Neuronal stem cell (in vitro differentiated cells): ENCODE results near the gene GSC2.

ENCODE experiments used
- DNase-seq: peaks from one replicate; pipeline ENCODE4 v3.0.0-alpha.2; 2013; ENCODE audit warnings: low spot score
- H2AFZ ChIP-seq: one replicate; pipeline ENCODE4 v1.6.1; 2013; ENCODE audit warnings: mild to moderate bottlenecking, low read length, inconsistent platforms
- H2AK5ac ChIP-seq: 2 replicates; pipeline ENCODE4 v1.6.1; 2013; ENCODE audit warnings: low read depth, mild to moderate bottlenecking, inconsistent platforms, low read length, moderate library complexity, mixed read lengths
- H2BK120ac ChIP-seq: 2 replicates; pipeline ENCODE4 v1.6.1; 2013; ENCODE audit warnings: low read depth, mild to moderate bottlenecking, inconsistent platforms, low read length, moderate library complexity, mixed read lengths
- H2BK12ac ChIP-seq: one replicate; pipeline ENCODE4 v1.6.1; 2013; ENCODE audit warnings: low read length, inconsistent platforms
- H2BK15ac ChIP-seq: 2 replicates; pipeline ENCODE4 v1.6.1; 2013; ENCODE audit warnings: mild to moderate bottlenecking, low read length, inconsistent platforms, mixed read lengths
- H2BK5ac ChIP-seq: one replicate; pipeline ENCODE4 v1.6.1; 2013; ENCODE audit warnings: inconsistent platforms, mild to moderate bottlenecking, low read length, moderate library complexity
- H3K14ac ChIP-seq: one replicate; pipeline ENCODE4 v1.6.1; 2013; ENCODE audit warnings: low read length, inconsistent platforms
- H3K18ac ChIP-seq: 2 replicates; pipeline ENCODE4 v1.6.1; 2013; ENCODE audit warnings: low read length, inconsistent platforms
- H3K23ac ChIP-seq: 2 replicates; pipeline ENCODE4 v1.6.1; 2013; ENCODE audit warnings: low read depth, mild to moderate bottlenecking, mixed read lengths, low read length, inconsistent platforms; ENCODE audit not compliant: poor library complexity
- H3K27ac ChIP-seq: replicated peaks from 3 replicates; pipeline ENCODE4 v1.5.1; 2013; ENCODE audit warnings: low read length, inconsistent platforms
- H3K27me3 ChIP-seq, 3 experiments: 2 replicates each; pipeline ENCODE4 v1.6.1; 2013; ENCODE audit warnings: low read length in 3 of 3, mild to moderate bottlenecking in 2 of 3, inconsistent platforms in 1 of 3, low read depth in 1 of 3, mixed read lengths in 1 of 3, moderate library complexity in 1 of 3; ENCODE audit not compliant: control insufficient read depth in 3 of 3, insufficient read depth in 3 of 3
- H3K36me3 ChIP-seq, 2 donors: replicated peaks in 1 of 2; 2 replicates each; pipeline ENCODE4 v1.6.1; 2013; ENCODE audit warnings: low read length in 2 of 2; ENCODE audit not compliant: control insufficient read depth in 2 of 2, insufficient read depth in 2 of 2
- H3K4ac ChIP-seq: 2 replicates; pipeline ENCODE4 v1.6.1; 2013; ENCODE audit warnings: inconsistent platforms, mild to moderate bottlenecking, low read length, moderate library complexity
- H3K4me1 ChIP-seq, 2 donors: 1 replicate in 1 of 2; 2 replicates in 1 of 2; pipeline ENCODE4 v1.6.1; 2013; ENCODE audit warnings: low read length in 2 of 2, low read depth in 1 of 2; ENCODE audit not compliant: control insufficient read depth in 2 of 2, insufficient read depth in 1 of 2
- H3K4me2 ChIP-seq: one replicate; pipeline ENCODE4 v1.6.1; 2013; ENCODE audit warnings: mild to moderate bottlenecking, low read length, inconsistent platforms; ENCODE audit not compliant: insufficient read depth, poor library complexity, severe bottlenecking
- H3K4me3 ChIP-seq, 2 donors: 2 replicates each; pipeline ENCODE4 v1.5.1; 2013; ENCODE audit warnings: low read length in 2 of 2, mild to moderate bottlenecking in 2 of 2, inconsistent platforms in 1 of 2, moderate library complexity in 1 of 2
- H3K79me1 ChIP-seq: one replicate; pipeline ENCODE4 v1.6.1; 2013; ENCODE audit warnings: low read depth, mild to moderate bottlenecking, inconsistent platforms, low read length, moderate library complexity
- H3K9ac ChIP-seq: one replicate; pipeline ENCODE4 v1.6.1; 2013; ENCODE audit warnings: mild to moderate bottlenecking, low read depth, low read length, inconsistent platforms; ENCODE audit not compliant: poor library complexity
- H3K9me3 ChIP-seq, 2 donors: replicated peaks in 1 of 2; 2 replicates each; pipeline versions ENCODE3 to v1.6.1; 2013; ENCODE audit warnings: low read length in 2 of 2, mild to moderate bottlenecking in 2 of 2, inconsistent platforms in 1 of 2, low read depth in 1 of 2, mixed read lengths in 1 of 2, moderate library complexity in 1 of 2; ENCODE audit not compliant: control insufficient read depth in 2 of 2, insufficient read depth in 1 of 2
- H4K8ac ChIP-seq: one replicate; pipeline ENCODE4 v1.6.1; 2013; ENCODE audit warnings: low read depth, mild to moderate bottlenecking, inconsistent platforms, low read length, moderate library complexity
- H4K91ac ChIP-seq: one replicate; pipeline ENCODE4 v1.6.1; 2013; ENCODE audit warnings: low read length, low read depth, mild to moderate bottlenecking, inconsistent platforms; ENCODE audit not compliant: poor library complexity
- WGBS, 2 donors: extraction: QIAGEN DNeasy Blood & Tissue Kit; methylation state at CpG; one replicate each; pipeline ENCODE4 v1.1.7; 2013; ENCODE audit warnings: missing lambda C conversion rate in 2 of 2, mixed read lengths in 1 of 2; ENCODE audit not compliant: insufficient read length in 2 of 2, insufficient replicate concordance in 1 of 2; ENCODE audit errors: extremely low coverage in 2 of 2; 5-methylcytosine and 5-hydroxymethylcytosine counted together

GSC2 gene

DNA sequence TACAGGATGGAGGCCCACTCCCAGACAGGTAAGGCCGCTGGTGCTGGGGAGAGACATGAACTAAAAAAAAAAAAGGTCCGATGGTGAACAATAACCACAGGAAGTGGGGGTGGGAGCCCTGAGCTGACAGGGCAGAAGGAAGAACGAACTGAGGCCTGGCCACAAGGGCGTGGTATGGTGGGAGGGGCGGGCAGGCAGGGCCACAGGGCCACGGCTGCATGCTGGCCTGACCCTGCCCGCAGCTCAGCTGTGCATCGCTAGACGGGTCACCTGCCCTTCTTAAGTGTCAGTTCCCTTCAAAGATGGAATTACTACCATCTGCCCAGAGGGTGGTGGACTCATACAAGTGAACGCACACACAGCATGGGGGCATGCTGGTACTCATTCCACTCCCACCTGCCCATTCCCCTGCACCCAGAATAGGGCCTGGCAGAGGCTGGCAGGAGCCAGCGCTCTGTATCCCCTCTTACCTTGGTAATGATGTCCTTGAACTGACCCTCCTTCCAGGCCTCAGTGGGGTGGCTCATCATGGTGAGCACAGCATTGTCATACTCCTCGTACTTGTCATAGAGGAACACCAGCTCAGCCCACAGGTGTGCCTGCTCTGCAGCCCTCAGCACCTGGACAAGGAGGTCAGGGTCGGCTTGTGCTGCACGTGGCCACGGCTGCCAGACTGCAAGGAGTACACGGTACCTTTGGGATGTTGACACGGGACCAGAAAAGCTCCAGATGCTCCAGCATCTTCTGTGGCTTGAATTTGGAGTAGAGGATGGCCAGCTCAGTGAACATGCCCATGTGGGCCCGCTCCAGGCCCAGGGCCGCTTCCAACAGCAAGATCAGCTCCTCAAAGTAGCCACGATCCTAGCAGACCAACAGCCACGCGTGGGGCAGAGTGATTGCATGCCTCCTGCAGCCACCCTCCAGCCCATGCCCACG lies 46.0 kb upstream of the GSC2 start:
- Histone ChIP-seq H3K4me1 (no peaks in the 10 kb centered on the region), H3K9me3 (peaks cover 0 to 4% of the 10 kb centered on the region in 2 donors), H2BK120ac (no peak overlapping the region), H3K79me1 (no peaks in the 10 kb centered on the region), H2AFZ (no peak overlapping the region), H3K27ac (no peak overlapping the region), H2BK15ac (no peak overlapping the region), H2BK5ac (no peak overlapping the region), H2AK5ac (no peak overlapping the region), H3K14ac (no peak overlapping the region), H3K4ac (no peak overlapping the region), H3K4me3 (no peak overlapping the region), H3K18ac (no peak overlapping the region), H4K8ac (no peak overlapping the region), H2BK12ac (no peak overlapping the region), H3K27me3 (no peaks in the 10 kb centered on the region), H3K36me3 (peaks cover 11 to 13% of the 10 kb centered on the region in 2 donors), H3K9ac (no peak overlapping the region), H3K23ac (peak overlapping the region; percentile 37), H4K91ac (no peak overlapping the region), H3K4me2 (no peak overlapping the region)
- DNase-seq, result no peak
- WGBS, 2 donors, result no CpG with 5 or more reads among the region's 23 CpGs

DNA sequence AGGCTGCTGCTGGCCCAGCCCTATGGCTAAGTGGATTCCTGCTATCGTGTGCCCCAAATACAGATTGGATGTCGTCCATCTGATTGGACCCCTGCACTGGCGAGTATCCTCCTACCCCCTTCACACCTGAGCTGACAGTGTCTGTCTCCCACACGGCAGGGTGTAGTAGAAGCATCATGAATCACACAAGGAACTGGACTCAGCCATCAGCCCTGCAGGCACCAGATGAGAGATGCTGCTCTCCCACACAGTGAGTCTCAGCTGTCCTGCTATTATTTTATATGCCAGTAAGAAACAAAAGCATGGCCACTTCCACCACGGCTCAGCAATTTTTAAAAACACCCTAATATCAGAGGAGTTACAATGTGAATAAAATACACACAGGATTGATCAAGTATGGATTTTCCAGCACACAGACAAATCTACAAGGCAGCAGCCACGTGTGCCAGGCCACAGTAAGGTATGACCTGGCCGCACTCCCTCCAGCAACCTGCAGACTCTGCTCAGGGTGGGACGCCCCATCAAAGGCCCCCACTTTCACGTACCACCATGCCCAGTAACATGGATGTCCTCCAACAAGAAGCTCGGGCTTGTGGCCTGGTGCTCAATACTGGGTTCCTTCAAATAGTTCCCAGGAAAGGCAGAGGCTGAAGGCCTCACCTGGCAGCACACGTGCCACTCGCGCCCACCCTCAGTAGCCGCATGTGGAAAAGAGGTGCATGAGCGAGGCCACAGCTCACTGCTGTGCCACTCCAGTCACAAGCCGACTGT lies 44.9 kb upstream of the GSC2 start:
- Histone ChIP-seq H3K9me3 (peaks cover 0 to 4% of the 10 kb centered on the region in 2 donors), H3K4me2 (no peak overlapping the region), H3K27me3 (no peaks in the 10 kb centered on the region), H3K23ac (no peak overlapping the region), H3K9ac (no peak overlapping the region), H3K27ac (no peak overlapping the region), H3K14ac (no peak overlapping the region), H3K4ac (no peak overlapping the region), H2BK120ac (no peak overlapping the region), H4K8ac (no peak overlapping the region), H4K91ac (no peak overlapping the region), H3K4me1 (no peaks in the 10 kb centered on the region), H2BK12ac (no peak overlapping the region), H3K36me3 (peaks cover 11 to 13% of the 10 kb centered on the region in 2 donors), H3K18ac (no peak overlapping the region), H2BK5ac (no peak overlapping the region), H3K79me1 (no peaks in the 10 kb centered on the region), H2BK15ac (no peak overlapping the region), H2AK5ac (no peak overlapping the region), H3K4me3 (no peak overlapping the region), H2AFZ (no peak overlapping the region)
- DNase-seq, result no peak
- WGBS, 2 donors, result no CpG with 5 or more reads among the region's 16 CpGs

DNA sequence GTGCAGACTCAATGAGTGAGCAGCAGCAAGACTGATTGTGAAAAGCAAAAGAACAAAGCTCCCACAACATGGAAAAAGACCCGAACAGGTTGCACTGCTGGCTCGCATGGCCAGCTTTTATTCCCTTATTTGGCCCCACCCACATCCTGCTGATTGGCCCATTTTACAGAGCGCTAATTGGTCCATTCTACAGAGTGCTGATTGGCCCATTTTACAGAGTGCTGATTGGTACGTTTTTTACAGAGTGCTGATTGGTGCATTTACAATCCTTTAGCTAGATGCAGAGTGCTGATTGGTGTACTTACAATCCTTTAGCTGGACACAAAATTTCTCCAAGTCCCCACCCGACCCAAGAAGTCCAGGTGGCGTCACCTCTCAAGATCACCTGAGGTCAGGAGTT lies 43.8 kb upstream of the GSC2 start:
- Histone ChIP-seq H3K9me3 (peaks cover 0 to 4% of the 10 kb centered on the region in 2 donors), H2BK5ac (no peak overlapping the region), H3K27ac (no peak overlapping the region), H3K27me3 (no peaks in the 10 kb centered on the region), H2BK120ac (no peak overlapping the region), H3K4ac (no peak overlapping the region), H3K36me3 (peaks cover 8 to 13% of the 10 kb centered on the region in 2 donors), H2BK12ac (no peak overlapping the region), H3K79me1 (no peaks in the 10 kb centered on the region), H2AK5ac (no peak overlapping the region), H2AFZ (no peak overlapping the region), H2BK15ac (no peak overlapping the region), H4K8ac (no peak overlapping the region), H3K14ac (no peak overlapping the region), H3K9ac (no peak overlapping the region), H3K18ac (no peak overlapping the region), H3K4me2 (no peak overlapping the region), H3K4me1 (no peaks in the 10 kb centered on the region), H3K23ac (no peak overlapping the region), H4K91ac (no peak overlapping the region), H3K4me3 (no peak overlapping the region)
- WGBS, 2 donors, result no CpG with 5 or more reads among the region's 6 CpGs
- no peak for DNase-seq
